ES-I3 (cell line): ENCODE measurements around the gene MAN2A2.

Source experiments
- H3K36me3 ChIP-seq: 2 replicates; pipeline ENCODE4 v1.6.1; 2013; ENCODE audit warnings: mild to moderate bottlenecking, low read length, control low read depth, moderate library complexity; ENCODE audit not compliant: insufficient read depth
- H3K4me1 ChIP-seq: 2 replicates; pipeline ENCODE4 v1.6.1; 2013; ENCODE audit warnings: mild to moderate bottlenecking, control low read depth, low read length; ENCODE audit not compliant: insufficient read depth
- H3K9ac ChIP-seq: 2 replicates; pipeline ENCODE4 v1.6.1; 2013; ENCODE audit warnings: low read depth, mild to moderate bottlenecking, low read length, moderate library complexity
- H3K9me3 ChIP-seq: 2 replicates; pipeline ENCODE4 v1.6.1; 2013; ENCODE audit warnings: mild to moderate bottlenecking, low read length, moderate library complexity; ENCODE audit not compliant: control insufficient read depth, insufficient read depth

Gene MAN2A2

DNA sequence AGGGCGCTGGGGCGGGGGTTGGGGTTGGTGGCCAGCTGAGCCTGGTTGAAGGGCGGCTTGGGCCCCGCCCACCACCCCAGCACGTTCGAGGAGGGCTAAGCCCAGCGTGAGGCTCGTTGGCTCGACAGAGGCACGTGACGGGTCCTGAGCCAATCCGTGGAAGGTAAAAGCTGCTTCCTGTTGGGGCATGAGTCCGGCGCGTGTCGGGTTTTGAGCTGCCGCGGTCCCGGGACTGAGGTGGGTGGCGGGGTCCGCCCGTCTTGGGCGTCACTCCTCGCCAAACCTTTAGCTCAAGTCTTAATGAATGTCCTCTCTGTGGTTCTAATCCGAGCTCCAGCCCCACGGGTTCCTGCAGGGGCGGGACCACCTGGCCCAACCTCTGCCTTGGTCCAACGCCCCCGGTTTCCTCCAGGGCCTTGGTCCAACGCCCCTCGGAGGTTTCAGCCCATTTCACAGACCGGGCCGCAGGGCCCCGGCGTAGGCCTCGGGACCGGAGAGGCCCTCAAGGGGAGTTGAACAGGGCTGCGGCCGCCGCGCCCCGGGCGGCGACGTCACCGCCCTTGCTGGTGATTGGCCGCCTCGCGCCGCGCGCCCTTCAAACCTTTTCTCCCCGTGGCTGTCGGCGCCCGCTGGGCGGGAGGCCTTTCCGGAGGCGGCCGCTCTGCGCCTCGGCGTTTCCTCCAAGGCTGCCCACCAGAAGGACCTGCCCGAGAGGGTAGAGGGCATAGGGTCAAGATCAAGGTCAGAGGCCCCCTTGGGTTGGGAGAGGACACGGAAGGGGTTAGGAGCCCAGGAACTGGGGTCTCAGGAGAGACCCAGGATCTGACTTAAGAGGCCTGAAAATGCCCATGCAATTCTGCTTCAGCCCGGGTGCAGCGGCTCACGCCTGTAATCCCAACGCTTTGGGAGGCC, 51.9 kb downstream of the MAN2A2 start, which contains the start of gene RCCD1:
RCCD1 (plus strand) TSS at position 173 of the 912 bp plus-strand sequence. CDS start 1,851 bp downstream, outside the sequence.
- Histone ChIP-seq H3K36me3 (peaks cover 12% of the 10 kb centered on the region; the same call in 1 of the 2 replicates), H3K9ac (peak within 1 kb of the TSS; percentile 68), H3K9me3 (no peaks in the 10 kb centered on the region), H3K4me1 (peaks cover 4% of the 10 kb centered on the region; the same call in 1 of the 2 replicates)

GRCh38 chr15:90955624-90956273, 52.6 kb downstream of the MAN2A2 start:
- H3K9ac ChIP-seq, result peak overlapping the region; percentile 68
- peaks cover 4% of the 10 kb centered on the region; the same call in 1 of the 2 replicates for H3K4me1 ChIP-seq
- peaks cover 8% of the 10 kb centered on the region for H3K36me3 ChIP-seq
- no peaks in the 10 kb centered on the region for H3K9me3 ChIP-seq

DNA sequence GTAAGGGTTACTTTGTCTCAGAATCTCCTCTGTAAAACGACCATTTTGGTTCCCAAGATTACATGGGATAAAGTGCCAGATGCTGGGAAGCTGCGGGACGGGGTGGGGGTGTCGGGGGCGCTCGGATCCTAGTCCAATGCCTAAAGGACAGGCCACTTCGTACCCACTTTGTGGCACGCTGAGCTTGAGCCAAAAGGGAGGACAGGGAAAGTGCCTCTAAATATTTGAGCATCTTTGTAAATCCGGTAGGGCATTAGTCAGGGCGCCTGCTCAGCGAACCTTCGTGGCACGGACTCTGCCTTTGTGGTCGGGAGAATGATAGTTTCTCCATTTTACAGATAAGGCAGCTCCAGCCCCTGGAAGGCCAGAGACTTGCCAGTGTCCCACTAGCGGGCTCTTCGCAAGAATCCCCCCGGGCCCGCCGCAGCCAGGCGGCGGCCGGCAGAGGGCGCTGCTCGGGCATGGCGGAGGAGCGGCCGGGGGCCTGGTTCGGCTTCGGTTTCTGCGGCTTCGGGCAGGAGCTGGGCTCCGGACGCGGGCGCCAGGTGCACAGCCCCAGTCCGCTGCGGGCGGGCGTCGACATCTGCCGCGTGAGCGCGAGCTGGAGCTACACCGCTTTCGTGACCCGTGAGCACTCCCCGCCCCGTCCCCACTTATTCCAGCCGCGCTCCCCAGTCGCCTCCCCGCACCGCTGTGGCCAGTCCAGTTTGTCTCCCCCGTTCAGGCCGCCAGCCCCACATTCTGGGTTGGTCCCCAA, 53.4 kb downstream of the MAN2A2 start:
- Histone ChIP-seq H3K4me1 (peaks cover 4% of the 10 kb centered on the region; the same call in 1 of the 2 replicates), H3K9me3 (no peaks in the 10 kb centered on the region), H3K36me3 (peaks cover 9% of the 10 kb centered on the region), H3K9ac (peak overlapping the region; percentile 68)

DNA sequence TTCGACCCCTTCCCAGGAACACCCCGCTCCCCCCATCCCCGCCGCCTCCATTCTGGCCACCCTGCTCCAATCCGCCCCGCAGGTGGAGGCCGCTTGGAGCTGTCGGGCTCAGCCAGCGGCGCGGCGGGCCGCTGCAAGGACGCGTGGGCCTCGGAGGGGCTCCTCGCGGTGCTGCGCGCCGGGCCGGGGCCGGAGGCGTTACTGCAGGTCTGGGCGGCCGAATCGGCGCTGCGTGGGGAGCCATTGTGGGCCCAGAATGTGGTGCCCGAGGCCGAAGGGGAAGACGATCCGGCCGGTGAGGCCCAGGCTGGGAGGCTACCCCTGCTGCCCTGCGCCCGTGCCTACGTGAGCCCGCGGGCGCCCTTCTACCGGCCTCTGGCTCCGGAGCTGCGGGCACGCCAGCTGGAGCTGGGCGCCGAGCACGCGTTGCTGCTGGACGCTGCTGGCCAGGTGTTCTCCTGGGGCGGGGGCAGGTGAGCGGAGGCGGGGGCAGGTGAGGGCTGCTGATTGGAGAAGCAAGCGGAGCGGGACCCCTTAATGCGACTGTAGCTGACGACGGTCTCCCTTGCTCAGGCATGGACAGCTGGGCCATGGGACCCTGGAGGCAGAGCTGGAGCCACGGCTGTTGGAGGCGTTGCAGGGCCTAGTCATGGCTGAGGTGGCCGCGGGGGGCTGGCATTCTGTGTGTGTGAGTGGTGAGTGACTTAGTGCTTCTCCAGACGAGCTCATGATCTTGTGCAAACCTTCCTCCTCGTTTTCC, 54.1 kb downstream of the MAN2A2 start:
- H3K9ac ChIP-seq, result peak overlapping the region; percentile 68
- peaks cover 11% of the 10 kb centered on the region for H3K36me3 ChIP-seq

DNA sequence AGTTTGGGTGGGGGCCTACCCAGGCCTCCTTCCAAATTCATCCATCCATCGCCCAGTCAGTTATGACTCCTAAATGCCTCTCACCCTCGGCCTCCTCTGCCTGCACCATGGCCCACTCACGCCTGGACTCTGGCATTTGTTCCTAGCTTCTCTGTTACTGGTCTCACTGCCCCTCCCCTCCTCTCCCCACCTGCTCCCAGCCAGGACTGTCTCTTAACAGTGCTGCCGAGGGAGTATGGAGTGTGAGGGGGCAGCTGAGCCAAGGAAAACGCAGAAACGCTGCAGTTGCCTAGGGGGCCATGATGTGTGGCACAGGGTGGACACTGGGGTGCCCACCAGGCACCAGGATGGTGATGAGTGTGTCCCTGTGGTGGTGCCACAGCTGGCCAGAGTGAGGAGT, 54.7 kb downstream of the MAN2A2 start:
- no peaks in the 10 kb centered on the region for H3K9me3 ChIP-seq
- peaks cover 4% of the 10 kb centered on the region; the same call in 1 of the 2 replicates for H3K4me1 ChIP-seq
- no peak overlapping the region for H3K9ac ChIP-seq
- peaks cover 14% of the 10 kb centered on the region for H3K36me3 ChIP-seq

More for the DNA sequence above, 54.1 kb downstream of the MAN2A2 start:
- Histone ChIP-seq H3K4me1 (peaks cover 4% of the 10 kb centered on the region; the same call in 1 of the 2 replicates), H3K9me3 (no peaks in the 10 kb centered on the region)

- no peaks in the 10 kb centered on the region for H3K9me3 ChIP-seq
- H3K9ac ChIP-seq, result no peak overlapping the region
- H3K4me1 ChIP-seq, result peaks cover 4% of the 10 kb centered on the region; the same call in 1 of the 2 replicates
- peaks cover 16% of the 10 kb centered on the region for H3K36me3 ChIP-seq
These were observed 56.0 kb downstream of the MAN2A2 start for GRCh38 chr15:90959028-90959595.

GRCh38 chr15:90959894-90960293, 56.8 kb downstream of the MAN2A2 start:
- peaks cover 17% of the 10 kb centered on the region for H3K36me3 ChIP-seq
- H3K9ac ChIP-seq, result no peak overlapping the region
- H3K9me3 ChIP-seq, result no peaks in the 10 kb centered on the region
- peaks cover 4% of the 10 kb centered on the region; the same call in 1 of the 2 replicates for H3K4me1 ChIP-seq

DNA sequence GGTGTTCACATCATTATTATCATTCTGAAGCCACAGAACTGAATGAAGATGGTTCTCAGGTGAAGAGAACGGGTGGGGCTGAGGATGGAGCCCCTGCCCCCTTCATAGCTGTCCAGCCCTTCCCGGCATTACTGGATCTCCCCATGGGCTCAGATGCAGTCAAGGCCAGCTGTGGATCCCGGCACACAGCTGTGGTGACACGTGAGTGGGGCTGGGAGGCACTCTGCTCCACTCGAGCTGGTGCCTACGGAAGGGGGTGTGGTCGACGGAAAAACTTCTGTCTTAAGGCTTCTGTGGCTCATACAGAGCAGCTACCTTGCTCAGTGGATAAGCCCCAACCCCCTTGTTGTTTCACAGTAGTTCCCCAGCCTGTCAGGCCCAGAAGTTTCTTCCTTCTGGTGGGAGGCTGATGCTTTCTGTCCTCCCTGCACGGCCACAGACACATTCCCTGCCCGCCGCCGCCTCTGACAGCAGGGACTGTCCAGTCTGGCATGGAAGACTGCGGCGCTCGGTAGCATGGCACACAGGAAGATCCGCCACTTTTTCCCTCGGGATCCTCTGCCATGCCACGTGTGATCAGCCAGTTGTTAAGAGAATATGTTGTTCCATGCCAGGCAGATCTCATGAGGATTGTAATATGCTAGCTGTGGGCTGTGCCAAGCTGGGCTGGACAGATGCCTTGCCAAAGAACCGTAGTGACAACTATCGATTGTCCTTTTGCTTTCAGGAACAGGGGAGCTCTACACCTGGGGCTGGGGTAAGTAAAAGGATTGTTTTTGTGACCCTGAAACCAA, 57.4 kb downstream of the MAN2A2 start:
- no peak overlapping the region for H3K9ac ChIP-seq
- H3K36me3 ChIP-seq, result peaks cover 17% of the 10 kb centered on the region
- peaks cover 4% of the 10 kb centered on the region; the same call in 1 of the 2 replicates for H3K4me1 ChIP-seq
- no peaks in the 10 kb centered on the region for H3K9me3 ChIP-seq

DNA sequence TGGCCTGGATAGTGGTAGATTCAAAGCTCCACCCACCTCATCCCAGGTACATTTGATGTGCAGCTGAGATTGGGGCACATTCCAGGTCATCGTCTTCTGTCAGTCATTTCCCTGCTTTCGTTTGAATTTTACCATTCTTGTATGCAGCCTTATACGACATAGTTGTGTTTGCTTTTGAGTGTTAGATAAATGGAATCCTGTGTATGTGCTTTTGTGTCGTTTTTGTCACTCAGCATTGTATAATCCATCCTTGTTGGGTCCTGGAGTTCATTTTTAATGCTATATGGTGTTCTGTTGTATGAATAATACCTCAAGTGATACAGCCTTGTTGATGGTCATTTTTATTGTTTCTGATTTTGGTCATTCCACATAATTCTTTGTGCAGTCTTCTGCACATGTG, 58.9 kb downstream of the MAN2A2 start:
- no peak overlapping the region for H3K9ac ChIP-seq
- H3K4me1 ChIP-seq, result no peaks in the 10 kb centered on the region; the same call in 1 of the 2 replicates
- peaks cover 18% of the 10 kb centered on the region for H3K36me3 ChIP-seq
- no peaks in the 10 kb centered on the region for H3K9me3 ChIP-seq

GRCh38 chr15:90966262-90966661, 63.2 kb downstream of the MAN2A2 start:
- H3K9me3 ChIP-seq, result no peaks in the 10 kb centered on the region
- no peak overlapping the region for H3K9ac ChIP-seq
- no peaks in the 10 kb centered on the region for H3K4me1 ChIP-seq
- H3K36me3 ChIP-seq, result peaks cover 41% of the 10 kb centered on the region

DNA sequence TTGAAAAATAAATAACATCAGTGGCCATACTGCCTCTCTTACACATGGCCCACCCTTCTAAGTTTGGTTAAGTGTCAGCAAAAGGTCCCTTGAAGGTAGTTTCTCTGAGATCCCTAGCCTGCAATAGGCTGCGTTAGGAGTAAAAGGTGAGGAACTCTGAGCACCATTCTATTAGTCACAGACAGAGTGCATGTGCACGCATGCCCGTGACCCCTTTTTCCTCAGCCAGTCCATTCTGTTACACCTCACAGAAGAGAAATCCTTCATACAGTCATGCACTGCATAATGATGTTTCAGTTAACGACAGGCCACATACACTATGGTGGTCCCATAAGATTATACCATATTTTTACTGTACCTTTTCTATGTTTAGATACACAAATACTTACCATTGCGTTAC, 64.1 kb downstream of the MAN2A2 start:
- Histone ChIP-seq H3K36me3 (peaks cover 35% of the 10 kb centered on the region), H3K9me3 (no peaks in the 10 kb centered on the region), H3K9ac (no peak overlapping the region), H3K4me1 (no peaks in the 10 kb centered on the region)

GRCh38 chr15:90968434-90968833, 65.3 kb downstream of the MAN2A2 start:
- H3K9me3 ChIP-seq, result no peaks in the 10 kb centered on the region
- no peak overlapping the region for H3K9ac ChIP-seq
- peaks cover 37% of the 10 kb centered on the region for H3K36me3 ChIP-seq
- H3K4me1 ChIP-seq, result no peaks in the 10 kb centered on the region

GRCh38 chr15:90970274-90970673, 67.2 kb downstream of the MAN2A2 start:
- Histone ChIP-seq H3K9me3 (no peaks in the 10 kb centered on the region), H3K36me3 (peaks cover 37% of the 10 kb centered on the region), H3K9ac (no peak overlapping the region), H3K4me1 (no peaks in the 10 kb centered on the region)
